ENCODE data around the gene KCTD1. TPM values are rescaled to one million over a fixed set of nuclear protein-coding genes. Genes with fewer than 3 reads are reported as not detected.

Gene KCTD1
- total and polyA plus RNA-seq, 2 of the 8 experiments (the other 6 are each of a cell fraction or from before 2014, with no cell fraction given), result 7.7 to 14.0 TPM

GRCh38 chr18:26434887-26435286, 113.5 kb downstream of the KCTD1 start:
- CTCF ChIA-PET (ENCODE audit: partially characterized antibody), result no interaction called here
- POLR2A ChIA-PET (ENCODE audit: partially characterized antibody), result no interaction called here
- H3K27ac ChIP-seq (ENCODE audit: low read depth, low read length), result no peak overlapping the region
- TF ChIP-seq ASH2L (IDR thresholded peaks at IDR 0.05; ENCODE audit: low read length) (no peak), RBBP5 (IDR thresholded peaks at IDR 0.05; ENCODE audit: borderline replicate concordance, low read depth, low read length) (no peak), RXRA (IDR thresholded peaks at IDR 0.05; ENCODE audit: insufficient read depth, low read depth, low read length) (no peak), RAD21 (IDR thresholded peaks at IDR 0.05 in 1 of 2, conservative IDR thresholded peaks at IDR 0.05 in 1 of 2; ENCODE audit: low read depth in 2 of 2, low read length in 2 of 2) (no peak), JUN (IDR thresholded peaks at IDR 0.05; ENCODE audit: low read depth, low read length) (no peak), RFX5 (IDR thresholded peaks at IDR 0.05; ENCODE audit: borderline replicate concordance, low read depth, low read length) (no peak)
- TF ChIP-seq, protein P1, sequence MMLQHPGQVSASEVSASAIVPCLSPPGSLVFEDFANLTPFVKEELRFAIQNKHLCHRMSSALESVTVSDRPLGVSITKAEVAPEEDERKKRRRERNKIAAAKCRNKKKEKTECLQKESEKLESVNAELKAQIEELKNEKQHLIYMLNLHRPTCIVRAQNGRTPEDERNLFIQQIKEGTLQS (IDR thresholded peaks at IDR 0.05; ENCODE audit: insufficient read depth, low read depth, low read length), result no peak
- TF ChIP-seq, protein P2, sequence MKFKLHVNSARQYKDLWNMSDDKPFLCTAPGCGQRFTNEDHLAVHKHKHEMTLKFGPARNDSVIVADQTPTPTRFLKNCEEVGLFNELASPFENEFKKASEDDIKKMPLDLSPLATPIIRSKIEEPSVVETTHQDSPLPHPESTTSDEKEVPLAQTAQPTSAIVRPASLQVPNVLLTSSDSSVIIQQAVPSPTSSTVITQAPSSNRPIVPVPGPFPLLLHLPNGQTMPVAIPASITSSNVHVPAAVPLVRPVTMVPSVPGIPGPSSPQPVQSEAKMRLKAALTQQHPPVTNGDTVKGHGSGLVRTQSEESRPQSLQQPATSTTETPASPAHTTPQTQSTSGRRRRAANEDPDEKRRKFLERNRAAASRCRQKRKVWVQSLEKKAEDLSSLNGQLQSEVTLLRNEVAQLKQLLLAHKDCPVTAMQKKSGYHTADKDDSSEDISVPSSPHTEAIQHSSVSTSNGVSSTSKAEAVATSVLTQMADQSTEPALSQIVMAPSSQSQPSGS (IDR thresholded peaks at IDR 0.05; ENCODE audit: low read length), result no peak
- TF ChIP-seq, protein P3, sequence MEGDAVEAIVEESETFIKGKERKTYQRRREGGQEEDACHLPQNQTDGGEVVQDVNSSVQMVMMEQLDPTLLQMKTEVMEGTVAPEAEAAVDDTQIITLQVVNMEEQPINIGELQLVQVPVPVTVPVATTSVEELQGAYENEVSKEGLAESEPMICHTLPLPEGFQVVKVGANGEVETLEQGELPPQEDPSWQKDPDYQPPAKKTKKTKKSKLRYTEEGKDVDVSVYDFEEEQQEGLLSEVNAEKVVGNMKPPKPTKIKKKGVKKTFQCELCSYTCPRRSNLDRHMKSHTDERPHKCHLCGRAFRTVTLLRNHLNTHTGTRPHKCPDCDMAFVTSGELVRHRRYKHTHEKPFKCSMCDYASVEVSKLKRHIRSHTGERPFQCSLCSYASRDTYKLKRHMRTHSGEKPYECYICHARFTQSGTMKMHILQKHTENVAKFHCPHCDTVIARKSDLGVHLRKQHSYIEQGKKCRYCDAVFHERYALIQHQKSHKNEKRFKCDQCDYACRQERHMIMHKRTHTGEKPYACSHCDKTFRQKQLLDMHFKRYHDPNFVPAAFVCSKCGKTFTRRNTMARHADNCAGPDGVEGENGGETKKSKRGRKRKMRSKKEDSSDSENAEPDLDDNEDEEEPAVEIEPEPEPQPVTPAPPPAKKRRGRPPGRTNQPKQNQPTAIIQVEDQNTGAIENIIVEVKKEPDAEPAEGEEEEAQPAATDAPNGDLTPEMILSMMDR (IDR thresholded peaks at IDR 0.05; ENCODE audit: control extremely low read depth in 1 of 3, insufficient read depth in 1 of 3, low read depth in 1 of 3, low read length in 3 of 3), result no peak

More at GRCh38 chr18:26434887-26435286, 113.5 kb downstream of the KCTD1 start:
- Histone ChIP-seq H3K36me3 (ENCODE audit: control insufficient read depth in 2 of 4, insufficient read depth in 4 of 4, low read length in 3 of 4) (no peaks in the 10 kb centered on the region), H3K56ac (replicated peaks; ENCODE audit: insufficient read length, low read depth, low read length) (no peak overlapping the region), H4K91ac (replicated peaks; ENCODE audit: insufficient read length, low read length) (no peak overlapping the region), H3K4me3 (ENCODE audit: extremely low read depth in 1 of 4, insufficient read depth in 2 of 4, low read depth in 3 of 4, low read length in 4 of 4) (no peak overlapping the region), H3K79me1 (ENCODE audit: low read depth, low read length) (no peaks in the 10 kb centered on the region), H2BK120ac (replicated peaks; ENCODE audit: low read depth, low read length) (no peak overlapping the region), H2AFZ (ENCODE audit: low read length) (no peak overlapping the region), H4K5ac (ENCODE audit: insufficient read length, low read depth, low read length) (no peak overlapping the region), H3K14ac (ENCODE audit: insufficient read length) (no peak overlapping the region), H3K23ac (ENCODE audit: insufficient read length) (no peak overlapping the region), H3K18ac (ENCODE audit: extremely low read depth, low read length) (no peak overlapping the region), H3K27me3 (replicated peaks in 1 of 4; ENCODE audit: control insufficient read depth in 3 of 4, extremely low read depth in 1 of 4, insufficient read depth in 3 of 4, low read length in 3 of 4) (no peaks in the 10 kb centered on the region), H3K9me3 (ENCODE audit: insufficient read depth in 2 of 2, low read depth in 1 of 2, low read length in 1 of 2) (no peaks in the 10 kb centered on the region), H4K20me1 (replicated peaks in 1 of 2; ENCODE audit: control insufficient read depth in 1 of 2, insufficient read depth in 2 of 2, low read length in 2 of 2) (no peaks in the 10 kb centered on the region), H3K79me2 (ENCODE audit: control insufficient read depth in 1 of 2, insufficient read depth in 2 of 2, low read length in 2 of 2) (no peaks in the 10 kb centered on the region), H4K8ac (ENCODE audit: extremely low read depth, insufficient read depth, low read length) (no peak overlapping the region), H2BK20ac (ENCODE audit: low read length) (no peak overlapping the region), H2BK5ac (ENCODE audit: low read depth, low read length) (no peak overlapping the region), H2AK5ac (ENCODE audit: low read depth, low read length) (no peak overlapping the region), H3K23me2 (ENCODE audit: low read depth, low read length) (no peaks in the 10 kb centered on the region), H3K4me2 (ENCODE audit: insufficient read depth in 1 of 2, low read depth in 2 of 2, low read length in 2 of 2) (no peak overlapping the region), H2BK12ac (ENCODE audit: low read depth, low read length) (no peak overlapping the region), H3K4ac (replicated peaks; ENCODE audit: insufficient read length, low read depth, low read length) (no peak overlapping the region), H3K9ac (replicated peaks in 1 of 4; ENCODE audit: extremely low read depth in 1 of 4, low read depth in 3 of 4, low read length in 3 of 4) (no peak overlapping the region), H3K4me1 (replicated peaks in 1 of 4; ENCODE audit: control insufficient read depth in 3 of 4, insufficient read depth in 4 of 4, low read length in 3 of 4) (peaks cover 0 to 3% (median under 1%) of the 10 kb centered on the region in 4 experiments; a peak in 3 of 7 replicates), H2BK15ac (ENCODE audit: low read length) (no peak overlapping the region)
- no peak for FAIRE-seq
- DNase-seq (ENCODE audit: low read depth in 1 of 2, low spot score in 2 of 2), result no peak
- 88% methylated on average over 2 of the region's 2 CpGs; no CpG with 5 or more reads in 1 of the 2 experiments for WGBS, 2 experiments (ENCODE audit: extremely low coverage in 1 of 2, insufficient coverage in 1 of 2, insufficient read length in 1 of 2, insufficient replicate concordance in 2 of 2, low coverage in 1 of 2, low lambda C conversion rate in 2 of 2, missing lambda C conversion rate in 1 of 2)

Measured in H1 (cell line).